Activated naive CD8-positive, alpha-beta T cell treated with anti-CD3 and anti-CD28 coated beads for 36 hours (primary cell): ENCODE measurements around the gene STUB1. TPM values are rescaled to one million over a fixed set of nuclear protein-coding genes. Genes with fewer than 3 reads are reported as not detected.

ENCODE experiments used
- DNase-seq: peaks from one replicate; pipeline ENCODE4 v3.0.0; 2021
- H3K27ac Mint-ChIP-seq: one replicate; pipeline ENCODE4 v1.8.0; 2022; ENCODE audit warnings: mild to moderate bottlenecking, moderate library complexity, mixed read lengths
- H3K27me3 Mint-ChIP-seq: one replicate; pipeline ENCODE4 v1.8.0; 2022; ENCODE audit warnings: mild to moderate bottlenecking, mixed read lengths
- H3K36me3 Mint-ChIP-seq: one replicate; pipeline ENCODE4 v1.8.0; 2021; ENCODE audit warnings: mild to moderate bottlenecking, mixed read lengths
- H3K4me1 Mint-ChIP-seq: one replicate; pipeline ENCODE4 v1.8.0; 2021; ENCODE audit warnings: mixed read lengths
- H3K4me3 Mint-ChIP-seq: one replicate; pipeline ENCODE4 v1.8.0; 2022; ENCODE audit warnings: mild to moderate bottlenecking, moderate library complexity, mixed read lengths
- H3K9me3 Mint-ChIP-seq: one replicate; pipeline ENCODE4 v1.8.0; 2022; ENCODE audit warnings: mixed read lengths
- total RNA-seq, 2 experiments: library from RNA; stranded (reverse); gene quantifications; one replicate each; pipeline ENCODE4 v1.2.3, GENCODE V29; 2021

Gene STUB1
- total RNA-seq, result 10 to 100 TPM; 74.3 to 82.1 TPM

- H3K27ac Mint-ChIP-seq, result peak within 1 kb of the TSS; percentile 85
- DNase-seq, result peak; percentile 92
- no peaks in the 10 kb centered on the region for H3K27me3 Mint-ChIP-seq
- H3K36me3 Mint-ChIP-seq, result peaks cover 20% of the 10 kb centered on the region
- H3K4me3 Mint-ChIP-seq, result peak within 1 kb of the TSS; percentile 84
- peaks cover 19% of the 10 kb centered on the region for H3K4me1 Mint-ChIP-seq
- no peaks in the 10 kb centered on the region for H3K9me3 Mint-ChIP-seq
These were observed at the start of gene STUB1 for GRCh38 chr16:679814-680624. Gene STUB1, plus strand, starts transcription at chr16:680410. Its CDS starts 116 bp downstream, at chr16:680526.

DNA sequence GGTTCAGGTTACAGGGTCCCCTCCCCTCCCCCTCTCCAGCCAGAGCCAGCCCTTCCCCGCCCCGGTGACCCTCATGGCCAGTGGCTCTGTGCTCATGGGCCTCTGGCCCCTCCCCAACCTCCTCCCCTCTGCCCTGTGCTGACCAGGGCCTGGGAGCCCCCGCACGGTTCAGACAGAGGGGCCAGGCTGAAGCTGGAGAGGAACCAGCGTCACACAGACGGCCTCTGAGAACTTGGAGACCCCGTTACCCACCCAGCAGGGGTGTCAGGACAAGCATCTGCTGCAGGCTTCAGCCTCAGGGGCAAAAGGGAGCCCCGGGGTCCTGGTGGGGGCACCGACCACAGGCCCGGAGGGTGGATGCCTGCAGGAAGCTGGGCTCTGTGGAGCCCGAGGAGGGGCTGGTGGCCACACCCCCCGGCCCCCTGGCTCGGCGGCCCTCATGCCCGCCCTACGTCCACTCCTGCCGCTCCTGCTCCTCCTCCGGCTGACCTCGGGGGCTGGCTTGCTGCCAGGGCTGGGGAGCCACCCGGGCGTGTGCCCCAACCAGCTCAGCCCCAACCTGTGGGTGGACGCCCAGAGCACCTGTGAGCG is 49.3 kb upstream of the STUB1 start, which contains the start of gene WFIKKN1:
Gene WFIKKN1 (plus strand): TSS at position 171 of the 591 bp plus-strand sequence. CDS start 269 bp downstream, at position 440.
- no peak within 1 kb of the TSS for H3K4me3 Mint-ChIP-seq
- no peaks in the 10 kb centered on the region for H3K9me3 Mint-ChIP-seq
- DNase-seq, result no peak
- no peaks in the 10 kb centered on the region for H3K27me3 Mint-ChIP-seq
- peaks cover 1% of the 10 kb centered on the region for H3K4me1 Mint-ChIP-seq
- peaks cover 2% of the 10 kb centered on the region for H3K36me3 Mint-ChIP-seq
- no peak within 1 kb of the TSS for H3K27ac Mint-ChIP-seq

DNA sequence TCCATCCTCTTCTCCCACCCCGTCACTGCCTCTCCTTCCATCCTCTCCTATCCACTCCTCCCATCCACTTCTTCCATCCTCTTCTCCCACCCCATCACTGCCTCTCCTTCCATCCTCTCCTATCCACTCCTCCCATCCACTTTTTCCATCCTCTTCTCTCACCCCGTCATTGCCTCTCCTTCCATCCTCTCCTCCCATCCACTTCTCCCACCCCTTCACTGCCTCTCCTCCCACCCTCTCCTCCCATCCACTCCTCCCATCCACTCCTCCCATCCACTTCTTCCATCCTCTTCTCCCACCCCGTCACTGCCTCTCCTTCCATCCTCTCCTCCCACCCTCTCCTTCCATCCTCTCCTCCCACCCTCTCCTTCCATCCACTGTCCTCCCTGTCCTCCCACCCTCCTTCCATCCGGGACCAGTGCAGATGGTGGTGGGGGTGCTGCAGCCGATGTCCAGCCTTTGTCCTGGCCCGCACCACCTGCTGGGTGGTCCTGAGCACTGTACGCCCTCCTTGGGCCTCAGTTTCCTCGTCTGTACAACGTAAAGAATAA is 48.3 kb upstream of the STUB1 start:
- Mint-ChIP-seq H3K27me3 (peaks cover 5% of the 10 kb centered on the region), H3K36me3 (peaks cover 5% of the 10 kb centered on the region), H3K4me3 (no peak overlapping the region), H3K4me1 (peaks cover 5% of the 10 kb centered on the region), H3K27ac (no peak overlapping the region), H3K9me3 (no peaks in the 10 kb centered on the region)
- no peak for DNase-seq

DNA sequence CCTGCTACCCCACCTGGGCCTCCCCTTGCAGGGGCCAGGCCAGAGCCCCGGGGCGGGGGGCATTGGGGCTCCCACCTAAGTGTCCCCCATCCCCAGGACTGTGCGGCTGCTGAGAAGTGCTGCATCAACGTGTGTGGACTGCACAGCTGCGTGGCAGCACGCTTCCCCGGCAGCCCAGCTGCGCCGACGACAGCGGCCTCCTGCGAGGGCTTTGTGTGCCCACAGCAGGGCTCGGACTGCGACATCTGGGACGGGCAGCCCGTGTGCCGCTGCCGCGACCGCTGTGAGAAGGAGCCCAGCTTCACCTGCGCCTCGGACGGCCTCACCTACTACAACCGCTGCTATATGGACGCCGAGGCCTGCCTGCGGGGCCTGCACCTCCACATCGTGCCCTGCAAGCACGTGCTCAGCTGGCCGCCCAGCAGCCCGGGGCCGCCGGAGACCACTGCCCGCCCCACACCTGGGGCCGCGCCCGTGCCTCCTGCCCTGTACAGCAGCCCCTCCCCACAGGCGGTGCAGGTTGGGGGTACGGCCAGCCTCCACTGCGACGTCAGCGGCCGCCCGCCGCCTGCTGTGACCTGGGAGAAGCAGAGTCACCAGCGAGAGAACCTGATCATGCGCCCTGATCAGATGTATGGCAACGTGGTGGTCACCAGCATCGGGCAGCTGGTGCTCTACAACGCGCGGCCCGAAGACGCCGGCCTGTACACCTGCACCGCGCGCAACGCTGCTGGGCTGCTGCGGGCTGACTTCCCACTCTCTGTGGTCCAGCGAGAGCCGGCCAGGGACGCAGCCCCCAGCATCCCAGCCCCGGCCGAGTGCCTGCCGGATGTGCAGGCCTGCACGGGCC is 47.5 kb upstream of the STUB1 start:
- Mint-ChIP-seq H3K27me3 (peaks cover 5% of the 10 kb centered on the region), H3K4me1 (peaks cover 5% of the 10 kb centered on the region), H3K27ac (no peak overlapping the region), H3K36me3 (peaks cover 5% of the 10 kb centered on the region), H3K4me3 (no peak overlapping the region), H3K9me3 (no peaks in the 10 kb centered on the region)
- no peak for DNase-seq

DNA sequence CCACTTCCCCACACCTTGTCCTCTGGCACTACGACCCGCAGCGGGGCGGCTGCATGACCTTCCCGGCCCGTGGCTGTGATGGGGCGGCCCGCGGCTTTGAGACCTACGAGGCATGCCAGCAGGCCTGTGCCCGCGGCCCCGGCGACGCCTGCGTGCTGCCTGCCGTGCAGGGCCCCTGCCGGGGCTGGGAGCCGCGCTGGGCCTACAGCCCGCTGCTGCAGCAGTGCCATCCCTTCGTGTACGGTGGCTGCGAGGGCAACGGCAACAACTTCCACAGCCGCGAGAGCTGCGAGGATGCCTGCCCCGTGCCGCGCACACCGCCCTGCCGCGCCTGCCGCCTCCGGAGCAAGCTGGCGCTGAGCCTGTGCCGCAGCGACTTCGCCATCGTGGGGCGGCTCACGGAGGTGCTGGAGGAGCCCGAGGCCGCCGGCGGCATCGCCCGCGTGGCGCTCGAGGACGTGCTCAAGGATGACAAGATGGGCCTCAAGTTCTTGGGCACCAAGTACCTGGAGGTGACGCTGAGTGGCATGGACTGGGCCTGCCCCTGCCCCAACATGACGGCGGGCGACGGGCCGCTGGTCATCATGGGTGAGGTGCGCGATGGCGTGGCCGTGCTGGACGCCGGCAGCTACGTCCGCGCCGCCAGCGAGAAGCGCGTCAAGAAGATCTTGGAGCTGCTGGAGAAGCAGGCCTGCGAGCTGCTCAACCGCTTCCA is 46.7 kb upstream of the STUB1 start:
- H3K4me3 Mint-ChIP-seq, result no peak overlapping the region
- H3K27me3 Mint-ChIP-seq, result peaks cover 5% of the 10 kb centered on the region
- peaks cover 5% of the 10 kb centered on the region for H3K36me3 Mint-ChIP-seq
- no peak overlapping the region for H3K27ac Mint-ChIP-seq
- H3K4me1 Mint-ChIP-seq, result peaks cover 7% of the 10 kb centered on the region
- no peaks in the 10 kb centered on the region for H3K9me3 Mint-ChIP-seq
- DNase-seq, result no peak

DNA sequence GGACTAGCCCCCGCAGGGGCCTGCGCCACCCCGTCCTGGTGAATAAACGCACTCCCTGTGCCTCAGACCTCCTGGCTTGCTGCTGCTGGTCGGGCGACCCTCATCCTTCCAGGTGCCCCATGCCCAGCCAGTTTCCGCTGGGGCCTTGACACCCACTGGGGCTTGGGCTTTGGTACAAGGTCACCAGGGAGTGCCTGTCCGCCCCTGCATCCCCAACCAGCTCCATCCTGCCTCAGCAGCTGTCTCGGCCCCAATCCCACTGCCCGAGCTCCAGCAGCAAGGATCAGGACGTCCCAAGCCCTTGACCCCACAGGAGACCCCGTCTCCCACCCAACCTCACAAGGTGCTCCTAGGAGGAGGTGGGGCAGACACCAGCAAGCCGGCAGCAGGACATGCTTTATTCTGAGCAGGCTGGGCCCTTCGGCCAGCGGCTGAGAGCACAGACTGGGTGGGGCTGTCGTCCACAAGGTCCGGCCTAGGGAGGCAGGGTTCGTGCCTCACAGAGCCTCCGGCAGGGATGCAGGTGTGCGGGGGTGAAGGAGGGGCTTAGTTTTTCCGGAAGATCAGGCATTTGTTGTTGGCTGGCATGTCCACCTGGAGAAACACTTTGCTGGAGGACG is 46.0 kb upstream of the STUB1 start:
- H3K27me3 Mint-ChIP-seq, result peaks cover 5% of the 10 kb centered on the region
- peak overlapping the region; percentile 51 for H3K4me3 Mint-ChIP-seq
- no peaks in the 10 kb centered on the region for H3K9me3 Mint-ChIP-seq
- no peak overlapping the region for H3K27ac Mint-ChIP-seq
- peaks cover 5% of the 10 kb centered on the region for H3K36me3 Mint-ChIP-seq
- peaks cover 7% of the 10 kb centered on the region for H3K4me1 Mint-ChIP-seq
- no peak for DNase-seq

GRCh38 chr16:634996-635395 is 45.2 kb upstream of the STUB1 start:
- peaks cover 5% of the 10 kb centered on the region for H3K27me3 Mint-ChIP-seq
- H3K36me3 Mint-ChIP-seq, result peaks cover 5% of the 10 kb centered on the region
- no peaks in the 10 kb centered on the region for H3K9me3 Mint-ChIP-seq
- peak overlapping the region; percentile 66 for H3K27ac Mint-ChIP-seq
- DNase-seq, result no peak
- peaks cover 7% of the 10 kb centered on the region for H3K4me1 Mint-ChIP-seq
- H3K4me3 Mint-ChIP-seq, result peak overlapping the region; percentile 87

DNA sequence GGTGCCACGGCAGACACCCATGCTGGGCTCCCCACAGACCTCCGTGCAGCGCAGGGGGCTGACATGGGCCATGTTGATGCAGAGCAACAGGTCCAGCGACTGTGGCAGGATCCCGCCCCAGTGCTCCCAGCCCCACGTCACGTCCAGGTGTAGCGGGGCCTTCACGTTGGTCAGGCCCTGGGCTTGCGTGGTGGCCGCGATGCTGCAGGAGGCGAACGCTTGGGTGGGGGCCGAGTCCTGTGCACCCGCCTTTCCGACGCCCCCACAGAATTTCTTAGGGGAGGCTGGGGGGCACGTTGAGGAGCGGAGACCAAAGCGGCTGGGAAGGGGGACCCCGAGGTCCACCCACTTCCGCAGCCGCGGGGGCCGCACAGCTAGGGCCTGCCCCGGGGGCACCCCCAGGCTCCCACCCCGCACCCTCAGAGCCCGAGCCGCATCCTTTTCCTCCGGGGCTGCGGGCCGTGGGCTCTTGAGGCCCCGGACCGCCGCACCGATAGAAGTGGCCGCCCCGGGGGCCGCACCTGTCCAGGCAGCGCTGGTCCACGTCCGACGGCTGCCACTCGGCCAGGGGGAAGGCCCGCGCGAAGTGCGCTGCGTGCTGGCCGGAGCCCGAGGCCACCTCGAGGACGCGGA is 44.5 kb upstream of the STUB1 start:
- peaks cover 7% of the 10 kb centered on the region for H3K4me1 Mint-ChIP-seq
- no peaks in the 10 kb centered on the region for H3K9me3 Mint-ChIP-seq
- H3K4me3 Mint-ChIP-seq, result peak overlapping the region; percentile 87
- H3K27me3 Mint-ChIP-seq, result peaks cover 5% of the 10 kb centered on the region
- peaks cover 5% of the 10 kb centered on the region for H3K36me3 Mint-ChIP-seq
- DNase-seq, result peak; percentile 32
- no peak overlapping the region for H3K27ac Mint-ChIP-seq

- Mint-ChIP-seq H3K27ac (peak within 1 kb of the TSS; percentile 94), H3K9me3 (no peaks in the 10 kb centered on the region), H3K27me3 (peaks cover 5% of the 10 kb centered on the region), H3K4me1 (peaks cover 7% of the 10 kb centered on the region), H3K36me3 (peaks cover 5% of the 10 kb centered on the region), H3K4me3 (peak within 1 kb of the TSS; percentile 87)
- peak; percentile 92 for DNase-seq
These were observed 43.8 kb upstream of the STUB1 start, which contains the start of gene METTL26 for GRCh38 chr16:636206-637080. Gene METTL26, minus strand, starts transcription at chr16:636305. Its CDS starts 15 bp downstream, at chr16:636290.

DNA sequence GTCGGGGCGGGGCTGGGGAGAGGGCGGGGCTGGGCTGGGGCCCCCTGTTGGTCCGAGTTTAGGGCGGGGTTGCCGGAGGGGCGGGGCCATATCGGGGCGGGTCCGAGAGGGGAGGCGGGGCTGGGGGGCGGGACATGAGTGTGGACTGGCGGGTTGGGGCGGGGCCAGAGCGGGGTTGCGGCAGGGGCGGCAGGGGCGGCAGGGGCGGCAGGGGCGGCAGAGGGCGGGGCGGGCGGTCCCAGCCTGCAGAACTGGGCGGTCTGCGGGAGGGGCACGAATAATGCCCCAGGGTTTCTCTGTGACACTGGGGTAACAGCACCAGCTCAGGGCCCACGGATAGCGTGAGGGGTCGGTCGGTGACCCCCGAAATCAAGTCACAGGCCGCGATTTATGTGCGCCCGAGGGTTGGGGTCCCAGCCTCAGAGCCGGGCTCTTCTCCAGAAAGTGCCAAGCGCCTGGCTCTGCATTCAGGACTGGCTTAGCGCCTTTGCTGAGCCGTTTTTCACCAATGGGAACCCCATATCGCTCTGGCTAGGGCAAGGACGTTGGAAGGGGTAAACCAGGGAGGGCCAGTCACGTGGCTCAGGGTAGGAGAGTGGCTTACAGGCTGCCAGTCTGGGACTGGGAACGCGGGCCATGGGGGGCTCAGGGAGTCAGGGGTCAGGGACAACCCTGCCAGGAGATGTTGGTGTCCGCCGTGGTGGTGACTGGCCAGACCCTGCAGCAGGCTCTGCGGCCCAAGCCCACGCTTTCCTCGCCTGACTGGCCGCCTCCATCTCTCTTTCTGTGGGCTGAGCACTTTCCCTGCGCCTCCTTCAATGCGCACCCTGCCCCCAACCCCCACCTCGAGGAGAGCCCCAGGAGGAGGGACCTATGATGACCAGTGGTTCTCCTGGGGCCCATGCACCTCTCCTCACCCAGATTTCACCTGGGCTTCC is 42.9 kb upstream of the STUB1 start:
- DNase-seq, result peak; percentile 83
- Mint-ChIP-seq H3K4me1 (peaks cover 7% of the 10 kb centered on the region), H3K27ac (peak overlapping the region; percentile 94), H3K36me3 (peaks cover 5% of the 10 kb centered on the region), H3K4me3 (peak overlapping the region; percentile 87), H3K9me3 (no peaks in the 10 kb centered on the region), H3K27me3 (peaks cover 5% of the 10 kb centered on the region)

- peaks cover 5% of the 10 kb centered on the region for H3K36me3 Mint-ChIP-seq
- no peaks in the 10 kb centered on the region for H3K9me3 Mint-ChIP-seq
- no peak for DNase-seq
- H3K27ac Mint-ChIP-seq, result no peak overlapping the region
- H3K4me1 Mint-ChIP-seq, result peaks cover 8% of the 10 kb centered on the region
- peaks cover 5% of the 10 kb centered on the region for H3K27me3 Mint-ChIP-seq
- H3K4me3 Mint-ChIP-seq, result no peak overlapping the region
These were observed 42.1 kb upstream of the STUB1 start for GRCh38 chr16:638034-638543.

GRCh38 chr16:638836-639235 is 41.4 kb upstream of the STUB1 start:
- no peak overlapping the region for H3K27ac Mint-ChIP-seq
- H3K4me1 Mint-ChIP-seq, result peaks cover 11% of the 10 kb centered on the region
- peaks cover 7% of the 10 kb centered on the region for H3K36me3 Mint-ChIP-seq
- DNase-seq, result no peak
- no peaks in the 10 kb centered on the region for H3K9me3 Mint-ChIP-seq
- H3K4me3 Mint-ChIP-seq, result no peak overlapping the region
- peaks cover 5% of the 10 kb centered on the region for H3K27me3 Mint-ChIP-seq
